ENCODE measurements around the gene ANKRD34B.

ANKRD34B gene

GRCh38 chr5:80565330-80565729 lies 4.8 kb downstream of the ANKRD34B start:
- H3K9me2 ChIP-seq (replicated peaks; ENCODE audit: insufficient read depth, low read length) = no peaks in the 10 kb centered on the region
- no peak overlapping the region for H2AFZ ChIP-seq (ENCODE audit: low read depth, low read length, severe bottlenecking)
- no peak for TF ChIP-seq EZH2phosphoT487 (conservative IDR thresholded peaks at IDR 0.05; ENCODE audit: low read length)
- TF ChIP-seq, protein P1, sequence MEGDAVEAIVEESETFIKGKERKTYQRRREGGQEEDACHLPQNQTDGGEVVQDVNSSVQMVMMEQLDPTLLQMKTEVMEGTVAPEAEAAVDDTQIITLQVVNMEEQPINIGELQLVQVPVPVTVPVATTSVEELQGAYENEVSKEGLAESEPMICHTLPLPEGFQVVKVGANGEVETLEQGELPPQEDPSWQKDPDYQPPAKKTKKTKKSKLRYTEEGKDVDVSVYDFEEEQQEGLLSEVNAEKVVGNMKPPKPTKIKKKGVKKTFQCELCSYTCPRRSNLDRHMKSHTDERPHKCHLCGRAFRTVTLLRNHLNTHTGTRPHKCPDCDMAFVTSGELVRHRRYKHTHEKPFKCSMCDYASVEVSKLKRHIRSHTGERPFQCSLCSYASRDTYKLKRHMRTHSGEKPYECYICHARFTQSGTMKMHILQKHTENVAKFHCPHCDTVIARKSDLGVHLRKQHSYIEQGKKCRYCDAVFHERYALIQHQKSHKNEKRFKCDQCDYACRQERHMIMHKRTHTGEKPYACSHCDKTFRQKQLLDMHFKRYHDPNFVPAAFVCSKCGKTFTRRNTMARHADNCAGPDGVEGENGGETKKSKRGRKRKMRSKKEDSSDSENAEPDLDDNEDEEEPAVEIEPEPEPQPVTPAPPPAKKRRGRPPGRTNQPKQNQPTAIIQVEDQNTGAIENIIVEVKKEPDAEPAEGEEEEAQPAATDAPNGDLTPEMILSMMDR (IDR thresholded peaks at IDR 0.05; ENCODE audit: insufficient read depth, low read length, poor library complexity, severe bottlenecking) = no peak
- no peaks in the 10 kb centered on the region for H3K27me3 ChIP-seq (ENCODE audit: low read length)
- H3K36me3 ChIP-seq (ENCODE audit: low read length) = no peaks in the 10 kb centered on the region
- H3K9ac ChIP-seq (ENCODE audit: low read length) = no peak overlapping the region
- no peaks in the 10 kb centered on the region for H3K79me2 ChIP-seq (ENCODE audit: insufficient read depth, low read length)
- H3K27ac ChIP-seq (ENCODE audit: low read depth, low read length) = no peak overlapping the region
- no peaks in the 10 kb centered on the region for H3F3A ChIP-seq (ENCODE audit: insufficient read depth)
- no peak overlapping the region for H3K4me2 ChIP-seq (ENCODE audit: low read depth, low read length, poor library complexity, severe bottlenecking)
- no peak overlapping the region for H3K4me3 ChIP-seq (ENCODE audit: insufficient read depth, low read length, poor library complexity, severe bottlenecking)
- H4K20me1 ChIP-seq (ENCODE audit: low read depth, low read length) = no peaks in the 10 kb centered on the region
- no peaks in the 10 kb centered on the region for H3K9me3 ChIP-seq (ENCODE audit: insufficient read depth, low read length)

DNA sequence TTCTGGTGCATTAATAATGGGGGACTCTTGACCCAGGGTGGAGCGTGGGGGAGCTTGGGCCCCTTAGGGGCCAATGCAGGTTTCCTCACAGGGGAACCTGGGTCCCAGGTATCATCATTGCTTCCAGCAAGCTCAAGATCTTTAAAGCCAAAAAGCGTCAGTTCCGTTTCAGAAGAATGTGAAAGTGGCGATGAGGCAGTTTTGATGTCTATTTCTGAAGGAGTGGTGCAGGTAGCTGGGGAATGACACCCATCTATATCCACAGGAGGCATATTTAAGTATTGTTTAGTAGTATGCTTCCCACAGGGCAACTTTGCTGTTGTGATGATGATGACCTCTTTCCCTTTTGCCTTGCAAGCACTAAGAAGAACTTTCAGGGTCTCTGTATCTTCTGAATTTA lies 10.8 kb downstream of the ANKRD34B start:
- Histone ChIP-seq H2AFZ (ENCODE audit: low read depth, low read length, severe bottlenecking) (no peak overlapping the region), H4K20me1 (ENCODE audit: low read depth, low read length) (no peaks in the 10 kb centered on the region; the same call in 1 of the 2 replicates), H3K9ac (ENCODE audit: low read length) (no peak overlapping the region), H3K36me3 (ENCODE audit: low read length) (no peaks in the 10 kb centered on the region), H3K4me2 (ENCODE audit: low read depth, low read length, poor library complexity, severe bottlenecking) (no peak overlapping the region), H3K9me3 (ENCODE audit: insufficient read depth, low read length) (no peaks in the 10 kb centered on the region), H3F3A (ENCODE audit: insufficient read depth) (no peaks in the 10 kb centered on the region), H3K27ac (ENCODE audit: low read depth, low read length) (no peak overlapping the region), H3K4me3 (ENCODE audit: insufficient read depth, low read length, poor library complexity, severe bottlenecking) (no peak overlapping the region), H3K9me2 (replicated peaks; ENCODE audit: insufficient read depth, low read length) (no peaks in the 10 kb centered on the region), H3K79me2 (ENCODE audit: insufficient read depth, low read length) (no peaks in the 10 kb centered on the region), H3K27me3 (ENCODE audit: low read length) (no peaks in the 10 kb centered on the region)
- TF ChIP-seq, protein P1 (IDR thresholded peaks at IDR 0.05; ENCODE audit: insufficient read depth, low read length, poor library complexity, severe bottlenecking) = no peak
- no peak for TF ChIP-seq EZH2phosphoT487 (conservative IDR thresholded peaks at IDR 0.05; ENCODE audit: low read length)

GRCh38 chr5:80555099-80555498 lies 15.0 kb downstream of the ANKRD34B start:
- TF ChIP-seq, protein P1 (IDR thresholded peaks at IDR 0.05; ENCODE audit: insufficient read depth, low read length, poor library complexity, severe bottlenecking) = no peak
- TF ChIP-seq EZH2phosphoT487 (conservative IDR thresholded peaks at IDR 0.05; ENCODE audit: low read length) = no peak
- no peak overlapping the region for H3K9ac ChIP-seq (ENCODE audit: low read length)
- H2AFZ ChIP-seq (ENCODE audit: low read depth, low read length, severe bottlenecking) = no peak overlapping the region
- no peaks in the 10 kb centered on the region; the same call in 1 of the 2 replicates for H4K20me1 ChIP-seq (ENCODE audit: low read depth, low read length)
- H3F3A ChIP-seq (ENCODE audit: insufficient read depth) = no peaks in the 10 kb centered on the region
- H3K9me3 ChIP-seq (ENCODE audit: insufficient read depth, low read length) = no peaks in the 10 kb centered on the region
- no peak overlapping the region for H3K27ac ChIP-seq (ENCODE audit: low read depth, low read length)
- no peak overlapping the region for H3K4me3 ChIP-seq (ENCODE audit: insufficient read depth, low read length, poor library complexity, severe bottlenecking)
- H3K4me2 ChIP-seq (ENCODE audit: low read depth, low read length, poor library complexity, severe bottlenecking) = no peak overlapping the region
- no peaks in the 10 kb centered on the region for H3K9me2 ChIP-seq (replicated peaks; ENCODE audit: insufficient read depth, low read length)
- H3K36me3 ChIP-seq (ENCODE audit: low read length) = no peaks in the 10 kb centered on the region
- H3K79me2 ChIP-seq (ENCODE audit: insufficient read depth, low read length) = no peaks in the 10 kb centered on the region
- H3K27me3 ChIP-seq (ENCODE audit: low read length) = no peaks in the 10 kb centered on the region
